BLaER1 (cell line): Measurements from ENCODE around the gene HEATR3.

Experiments
- H3K27ac ChIP-seq: shearing (Covaris generic); formaldehyde crosslinking; 2 replicates; pipeline ENCODE4 v1.8.1; 2022
- H3K27me3 ChIP-seq: shearing (Covaris generic); formaldehyde crosslinking; 2 replicates; pipeline ENCODE4 v1.8.1; 2022
- H3K36me3 ChIP-seq: shearing (Covaris generic); formaldehyde crosslinking; 2 replicates; pipeline ENCODE4 v1.8.1; 2022
- H3K4me1 ChIP-seq: shearing (Covaris generic); formaldehyde crosslinking; 2 replicates; pipeline ENCODE4 v1.8.1; 2022
- H3K4me2 ChIP-seq: shearing (Covaris generic); formaldehyde crosslinking; 2 replicates; pipeline ENCODE4 v1.8.1; 2022
- H3K4me3 ChIP-seq: shearing (Covaris generic); formaldehyde crosslinking; 2 replicates; pipeline ENCODE4 v1.8.1; 2022
- H3K9ac ChIP-seq: shearing (Covaris generic); formaldehyde crosslinking; 2 replicates; pipeline ENCODE4 v1.8.1; 2022
- H3K9me3 ChIP-seq: shearing (Covaris generic); formaldehyde crosslinking; 2 replicates; pipeline ENCODE4 v1.8.1; 2022
- H4K20me1 ChIP-seq: shearing (Covaris generic); formaldehyde crosslinking; 2 replicates; pipeline ENCODE4 v1.8.1; 2022
- Cebpa-rat ChIP-seq: shearing (Covaris generic); IDR thresholded peaks from 2 replicates; pipeline ENCODE4 v1.8.1; 2022

HEATR3 gene, protein sequence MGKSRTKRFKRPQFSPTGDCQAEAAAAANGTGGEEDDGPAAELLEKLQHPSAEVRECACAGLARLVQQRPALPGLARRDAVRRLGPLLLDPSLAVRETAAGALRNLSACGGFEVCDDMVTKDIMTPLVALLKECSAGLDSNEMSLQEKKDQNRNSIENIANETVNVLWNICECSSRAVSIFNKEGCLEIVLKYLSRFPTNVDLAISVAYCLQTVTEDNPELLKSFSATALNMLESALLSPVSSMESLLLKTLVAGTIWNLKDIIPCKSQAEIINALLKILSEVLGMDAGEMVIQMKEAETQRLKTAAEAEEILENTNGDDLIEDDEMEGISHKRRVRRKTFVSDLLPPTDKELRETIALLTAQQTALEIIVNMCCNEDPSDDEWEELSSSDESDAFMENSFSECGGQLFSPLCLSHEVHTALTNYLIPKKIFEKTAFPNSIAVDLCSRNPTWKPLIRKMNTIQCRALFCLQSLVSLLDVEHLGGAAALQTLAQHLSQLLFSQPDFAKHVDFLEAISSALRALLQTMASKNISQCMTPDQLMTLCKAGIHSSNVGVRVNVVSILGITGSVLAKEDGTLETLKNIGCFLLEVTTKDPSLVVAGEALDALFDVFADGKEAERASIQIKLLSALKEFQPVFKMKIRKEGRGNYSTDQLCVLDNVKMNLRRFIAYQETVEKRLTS

DNA sequence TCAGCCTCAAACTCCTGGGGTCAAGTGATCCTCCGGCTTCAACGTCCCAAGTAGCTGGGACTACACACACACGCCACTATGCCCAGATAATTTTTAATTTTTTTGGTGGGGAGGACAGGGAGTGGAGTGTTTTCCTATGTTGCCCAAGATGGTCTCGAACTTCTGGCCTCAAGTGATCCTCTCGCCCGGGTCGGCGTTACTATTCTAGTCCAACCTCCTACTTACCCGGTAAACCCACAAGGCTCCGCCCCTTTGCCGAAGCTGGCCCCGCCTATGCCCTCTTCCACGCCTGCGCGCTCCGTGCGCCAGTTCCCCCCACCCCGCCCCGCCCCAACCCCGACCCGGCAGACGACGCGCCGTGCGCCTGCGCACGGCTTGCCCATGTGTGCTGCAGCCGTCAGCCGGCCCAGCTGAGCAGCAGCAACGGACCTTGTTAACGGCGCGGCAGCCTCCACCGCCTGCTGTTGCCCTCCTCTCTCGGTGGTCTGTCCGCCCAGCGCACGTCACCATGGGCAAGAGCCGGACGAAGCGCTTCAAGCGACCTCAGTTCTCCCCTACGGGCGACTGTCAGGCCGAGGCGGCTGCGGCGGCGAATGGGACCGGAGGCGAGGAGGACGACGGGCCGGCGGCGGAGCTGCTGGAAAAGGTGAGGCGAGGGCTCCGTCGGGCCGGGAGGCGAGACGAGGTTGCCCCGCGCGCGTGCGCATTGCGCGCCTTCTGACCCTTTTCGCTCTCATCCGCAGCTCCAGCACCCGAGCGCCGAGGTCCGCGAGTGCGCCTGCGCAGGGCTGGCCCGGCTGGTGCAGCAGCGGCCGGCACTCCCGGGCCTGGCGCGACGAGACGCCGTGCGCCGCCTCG lies at the start of gene HEATR3:
Gene HEATR3, plus strand, starts transcription at position 347 of the 858 bp plus-strand sequence. Its CDS starts 162 bp downstream, at position 509.
- Histone ChIP-seq H3K9me3 (no peaks in the 10 kb centered on the region), H3K4me2 (peak within 1 kb of the TSS; percentile 93), H3K4me1 (peaks cover 24% of the 10 kb centered on the region), H3K9ac (peak within 1 kb of the TSS; percentile 92), H3K36me3 (peaks cover 30% of the 10 kb centered on the region), H3K27me3 (no peaks in the 10 kb centered on the region), H3K27ac (peak within 1 kb of the TSS; percentile 94), H4K20me1 (peaks cover 44% of the 10 kb centered on the region), H3K4me3 (peak within 1 kb of the TSS; percentile 91)
- no peak for TF ChIP-seq Cebpa-rat

DNA sequence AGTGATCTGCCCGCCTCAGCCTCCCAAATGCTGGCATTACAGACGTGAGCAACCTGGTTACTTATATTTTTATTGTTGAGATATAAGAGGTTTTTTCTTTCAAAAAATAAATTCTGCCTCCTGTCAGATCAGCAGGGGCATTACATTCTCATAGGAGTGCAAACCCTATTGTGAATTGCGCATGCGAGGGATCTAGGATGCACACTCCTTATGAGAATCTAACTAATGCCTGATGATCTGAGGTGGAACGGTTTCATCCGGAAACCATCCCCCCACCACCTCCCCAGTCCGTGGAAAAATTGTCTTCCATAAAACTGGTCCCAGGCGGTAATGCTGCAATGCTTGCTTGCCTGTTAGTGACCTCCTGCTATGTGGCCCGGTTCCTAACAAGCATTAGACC lies 48.2 kb upstream of the HEATR3 start:
- Histone ChIP-seq H3K27ac (no peak overlapping the region), H3K36me3 (no peaks in the 10 kb centered on the region), H3K4me3 (no peak overlapping the region), H3K4me1 (no peaks in the 10 kb centered on the region), H4K20me1 (no peaks in the 10 kb centered on the region), H3K9ac (no peak overlapping the region), H3K4me2 (no peak overlapping the region), H3K9me3 (no peaks in the 10 kb centered on the region), H3K27me3 (no peaks in the 10 kb centered on the region)
- no peak for TF ChIP-seq Cebpa-rat

DNA sequence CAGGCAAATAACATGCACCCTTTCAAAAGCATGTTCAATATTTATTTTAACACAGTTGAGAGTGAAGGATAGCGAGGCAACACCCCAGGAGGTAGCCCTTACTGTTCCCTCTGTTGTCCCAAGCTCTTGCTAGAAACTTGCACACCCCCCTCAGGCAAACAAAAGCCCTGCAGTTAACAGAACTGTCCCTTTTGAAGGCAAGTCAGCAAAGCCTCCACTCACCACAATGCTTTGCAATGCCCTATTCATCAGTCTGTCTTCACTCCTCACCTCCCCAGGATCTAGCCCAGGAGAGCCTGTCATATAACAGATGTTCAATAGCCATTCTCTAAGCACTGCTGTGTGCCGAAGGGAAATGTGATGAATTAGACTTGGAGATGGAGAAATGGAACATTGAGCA lies 44.2 kb upstream of the HEATR3 start:
- Histone ChIP-seq H3K27me3 (no peaks in the 10 kb centered on the region), H3K4me2 (no peak overlapping the region), H3K27ac (no peak overlapping the region), H3K4me1 (peaks cover 16% of the 10 kb centered on the region), H4K20me1 (peaks cover 14% of the 10 kb centered on the region), H3K9ac (no peak overlapping the region), H3K9me3 (no peaks in the 10 kb centered on the region), H3K36me3 (no peaks in the 10 kb centered on the region), H3K4me3 (no peak overlapping the region)
- TF ChIP-seq Cebpa-rat = no peak

DNA sequence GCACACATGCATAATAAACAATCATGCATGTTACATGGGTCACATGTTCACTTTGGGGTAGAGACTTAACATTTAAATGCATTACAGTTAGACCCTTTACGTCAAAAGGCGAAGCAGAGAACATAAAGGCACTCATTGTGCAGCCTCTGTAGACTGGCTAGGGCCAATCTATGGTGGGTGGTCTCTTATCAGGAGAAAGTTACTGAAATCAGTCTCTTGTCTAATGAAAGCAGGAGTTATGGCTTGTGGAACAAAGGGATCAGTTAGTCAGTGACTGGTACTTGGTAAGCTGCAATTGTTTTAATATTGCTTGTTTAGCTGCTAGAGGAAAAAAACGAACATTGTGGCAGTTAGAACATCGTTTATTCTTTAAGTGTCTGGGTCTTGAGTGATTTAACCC lies 42.1 kb upstream of the HEATR3 start:
- H3K4me3 ChIP-seq = no peak overlapping the region
- H3K9me3 ChIP-seq = no peaks in the 10 kb centered on the region
- H3K9ac ChIP-seq = no peak overlapping the region
- H3K36me3 ChIP-seq = peaks cover 7% of the 10 kb centered on the region
- H3K4me1 ChIP-seq = peaks cover 28% of the 10 kb centered on the region
- H3K4me2 ChIP-seq = no peak overlapping the region
- H3K27me3 ChIP-seq = no peaks in the 10 kb centered on the region
- no peak overlapping the region for H3K27ac ChIP-seq
- TF ChIP-seq Cebpa-rat = no peak
- peaks cover 24% of the 10 kb centered on the region for H4K20me1 ChIP-seq

DNA sequence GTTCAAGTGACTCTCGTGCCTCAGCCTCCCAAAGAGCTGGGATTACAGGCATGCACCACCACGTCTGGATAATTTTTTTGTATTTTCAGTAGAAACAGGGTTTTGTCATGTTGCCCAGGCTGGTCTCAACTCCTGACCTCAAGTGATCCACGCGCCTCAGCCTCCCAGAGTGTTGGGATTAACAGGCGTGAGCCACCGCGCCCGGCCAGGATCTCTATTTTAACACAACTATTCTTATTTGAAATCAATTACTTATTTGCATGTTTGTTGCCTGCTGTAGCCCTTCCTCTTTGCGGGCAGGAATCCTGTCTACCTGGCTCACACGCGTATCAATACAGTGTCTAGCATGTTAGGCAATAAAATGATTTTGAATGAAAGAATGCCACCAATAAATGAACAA lies 41.6 kb upstream of the HEATR3 start:
- Histone ChIP-seq H3K4me1 (peaks cover 28% of the 10 kb centered on the region), H3K9ac (no peak overlapping the region), H3K4me3 (no peak overlapping the region), H3K9me3 (no peaks in the 10 kb centered on the region), H4K20me1 (peaks cover 30% of the 10 kb centered on the region), H3K4me2 (peak overlapping the region; percentile 62), H3K27ac (no peak overlapping the region), H3K36me3 (peaks cover 9% of the 10 kb centered on the region), H3K27me3 (no peaks in the 10 kb centered on the region)
- no peak for TF ChIP-seq Cebpa-rat

DNA sequence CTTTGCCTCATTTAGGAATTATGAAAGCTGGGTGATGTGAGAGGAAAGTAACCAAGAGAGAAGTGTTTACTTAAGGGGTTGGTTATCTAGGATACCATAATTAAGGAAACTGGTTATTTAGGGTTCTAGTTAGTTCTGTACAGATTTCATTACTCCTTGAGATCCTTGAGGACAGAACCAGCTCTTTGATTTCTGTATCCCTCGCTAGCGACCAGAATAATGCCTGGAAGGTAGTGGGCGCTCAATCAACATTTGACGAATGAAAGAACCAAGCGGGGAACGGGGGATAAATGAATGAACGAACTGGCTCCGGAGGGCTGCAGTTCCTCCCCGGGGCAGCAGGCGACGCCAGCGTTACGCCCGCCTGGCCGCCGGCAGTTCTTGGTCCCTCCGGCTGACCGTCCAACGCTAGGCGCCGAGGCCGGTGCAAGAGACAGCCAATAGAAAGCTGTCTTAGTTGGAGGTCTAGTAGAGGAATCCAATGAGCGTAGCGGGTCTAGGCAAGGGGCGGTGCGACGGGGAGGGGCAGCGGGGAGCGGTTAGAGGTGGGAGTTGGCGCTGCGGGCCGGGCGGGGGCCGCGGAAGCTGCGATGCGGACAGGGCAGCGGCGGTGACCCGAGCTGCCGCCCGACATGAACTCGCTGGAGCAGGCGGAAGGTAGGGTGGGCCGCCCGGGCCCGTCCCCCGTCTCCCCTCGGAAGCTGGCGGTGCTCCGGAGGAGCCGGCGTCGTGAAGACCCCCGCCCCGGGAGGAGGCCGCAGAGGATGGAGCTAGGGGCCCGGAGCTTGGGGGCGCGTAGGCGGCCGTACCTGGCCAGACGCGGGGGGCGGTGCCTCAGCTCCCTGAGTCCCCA lies 40.9 kb upstream of the HEATR3 start, which contains the start of gene CNEP1R1:
Gene CNEP1R1, plus strand, starts transcription at position 542 of the 853 bp plus-strand sequence. Its CDS starts 91 bp downstream, at position 633.
- Histone ChIP-seq H3K9me3 (no peaks in the 10 kb centered on the region), H3K4me2 (peak within 1 kb of the TSS; percentile 97), H3K27me3 (no peaks in the 10 kb centered on the region), H3K4me3 (peak within 1 kb of the TSS; percentile 92), H3K27ac (peak within 1 kb of the TSS; percentile 84), H3K36me3 (peaks cover 15% of the 10 kb centered on the region), H3K9ac (peak within 1 kb of the TSS; percentile 89), H3K4me1 (peaks cover 28% of the 10 kb centered on the region), H4K20me1 (peaks cover 36% of the 10 kb centered on the region)
- no peak for TF ChIP-seq Cebpa-rat

DNA sequence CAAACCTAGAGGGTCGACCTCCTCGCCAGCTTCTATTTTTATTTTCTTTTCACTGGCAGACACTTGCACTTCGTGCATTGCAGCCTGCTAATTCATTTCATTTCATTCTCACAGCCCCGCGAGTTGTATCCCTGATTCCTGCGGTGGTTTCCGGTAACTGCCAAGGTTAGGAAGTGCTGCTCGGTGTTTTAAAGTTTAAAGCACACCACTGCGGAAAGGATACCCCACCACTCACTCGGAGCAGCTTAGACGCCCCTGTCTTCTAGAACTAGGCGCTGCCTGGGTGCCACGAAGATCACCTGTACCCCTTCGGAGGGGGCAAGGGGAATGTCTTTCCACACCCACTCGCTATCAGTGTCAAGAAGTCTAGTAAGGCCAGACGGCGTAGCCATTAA lies 40.2 kb upstream of the HEATR3 start:
- H3K36me3 ChIP-seq = peaks cover 22% of the 10 kb centered on the region
- H3K27ac ChIP-seq = peak overlapping the region; percentile 84

DNA sequence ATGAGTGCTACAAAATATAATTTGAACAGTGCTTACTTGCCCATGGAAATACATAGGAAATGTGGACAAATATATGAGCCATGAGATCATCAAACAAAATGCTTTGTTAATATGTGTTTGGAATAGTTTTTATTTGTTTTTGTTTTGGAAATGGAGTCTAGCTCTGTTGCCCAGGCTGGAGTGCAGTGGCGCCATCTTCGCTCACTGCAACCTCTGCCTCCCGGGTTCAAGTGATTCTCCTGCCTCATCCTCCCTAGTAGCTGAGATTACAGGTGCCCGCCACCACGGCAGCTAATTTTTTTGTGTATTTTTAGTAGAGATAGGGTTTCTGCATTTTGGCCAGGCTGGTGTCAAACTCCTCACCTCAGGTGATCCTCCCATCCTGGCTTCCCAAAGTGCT lies 37.9 kb upstream of the HEATR3 start:
- Histone ChIP-seq H3K4me2 (no peak overlapping the region), H3K9ac (no peak overlapping the region)

More for the DNA sequence above, 40.2 kb upstream of the HEATR3 start:
- Histone ChIP-seq H3K9ac (peak overlapping the region; percentile 89), H3K27me3 (no peaks in the 10 kb centered on the region), H3K4me2 (peak overlapping the region; percentile 97), H3K9me3 (no peaks in the 10 kb centered on the region), H3K4me3 (peak overlapping the region; percentile 92), H3K4me1 (peaks cover 28% of the 10 kb centered on the region), H4K20me1 (peaks cover 42% of the 10 kb centered on the region)
- no peak for TF ChIP-seq Cebpa-rat

More for the DNA sequence above, 37.9 kb upstream of the HEATR3 start:
- TF ChIP-seq Cebpa-rat = no peak
- H3K4me3 ChIP-seq = no peak overlapping the region
- H3K27me3 ChIP-seq = no peaks in the 10 kb centered on the region
- H3K36me3 ChIP-seq = peaks cover 45% of the 10 kb centered on the region
- H4K20me1 ChIP-seq = peaks cover 62% of the 10 kb centered on the region
- H3K4me1 ChIP-seq = peaks cover 28% of the 10 kb centered on the region
- no peaks in the 10 kb centered on the region for H3K9me3 ChIP-seq
- no peak overlapping the region for H3K27ac ChIP-seq
